IPS-20b (cell line): ENCODE data around the gene KEL.

Source experiments
- H3K27ac ChIP-seq: one replicate; pipeline ENCODE4 v1.5.1; 2013; ENCODE audit warnings: low read length
- H3K27me3 ChIP-seq: 2 replicates; pipeline ENCODE4 v1.6.1; 2013; ENCODE audit warnings: mild to moderate bottlenecking, low read length, inconsistent platforms; ENCODE audit not compliant: insufficient read depth
- H3K36me3 ChIP-seq: 2 replicates; pipeline ENCODE4 v1.6.1; 2013; ENCODE audit warnings: low read depth, mild to moderate bottlenecking, inconsistent platforms, low read length, moderate library complexity; ENCODE audit not compliant: insufficient read depth
- H3K4me1 ChIP-seq: 2 replicates; pipeline ENCODE4 v1.6.1; 2013; ENCODE audit warnings: mild to moderate bottlenecking, control low read depth, inconsistent platforms, low read length, moderate library complexity; ENCODE audit not compliant: insufficient read depth
- H3K4me3 ChIP-seq: 2 replicates; pipeline ENCODE4 v1.5.1; 2013; ENCODE audit warnings: mild to moderate bottlenecking, low read length, inconsistent platforms
- H3K9ac ChIP-seq: 2 replicates; pipeline ENCODE4 v1.6.1; 2013; ENCODE audit warnings: low read depth, mild to moderate bottlenecking, inconsistent platforms, low read length, moderate library complexity
- H3K9me3 ChIP-seq: 2 replicates; pipeline ENCODE4 v1.6.1; 2013; ENCODE audit warnings: mild to moderate bottlenecking, low read depth, low read length, inconsistent platforms; ENCODE audit not compliant: insufficient read depth

KEL gene

GRCh38 chr7:142908290-142908689, 53.9 kb downstream of the KEL start:
- H3K27ac ChIP-seq: no peak overlapping the region

GRCh38 chr7:142906643-142907042, 55.5 kb downstream of the KEL start:
- H3K27me3 ChIP-seq: no peaks in the 10 kb centered on the region
- no peaks in the 10 kb centered on the region for H3K36me3 ChIP-seq
- no peaks in the 10 kb centered on the region for H3K4me1 ChIP-seq
- no peak overlapping the region for H3K9ac ChIP-seq
- H3K9me3 ChIP-seq: peaks cover 33% of the 10 kb centered on the region
- H3K4me3 ChIP-seq: no peak overlapping the region
- H3K27ac ChIP-seq: no peak overlapping the region

More at GRCh38 chr7:142908290-142908689, 53.9 kb downstream of the KEL start:
- H3K9me3 ChIP-seq: peaks cover 33% of the 10 kb centered on the region
- H3K9ac ChIP-seq: no peak overlapping the region
- no peaks in the 10 kb centered on the region for H3K36me3 ChIP-seq
- H3K4me3 ChIP-seq: no peak overlapping the region
- H3K27me3 ChIP-seq: no peaks in the 10 kb centered on the region
- no peaks in the 10 kb centered on the region for H3K4me1 ChIP-seq

- Histone ChIP-seq H3K4me1 (no peaks in the 10 kb centered on the region), H3K9ac (no peak overlapping the region), H3K36me3 (no peaks in the 10 kb centered on the region), H3K9me3 (peaks cover 33% of the 10 kb centered on the region), H3K27me3 (no peaks in the 10 kb centered on the region), H3K4me3 (no peak overlapping the region), H3K27ac (no peak overlapping the region)
Observed at GRCh38 chr7:142905759-142906158, 56.4 kb downstream of the KEL start.

GRCh38 chr7:142904128-142904527, 58.0 kb downstream of the KEL start:
- Histone ChIP-seq H3K36me3 (no peaks in the 10 kb centered on the region), H3K27ac (no peak overlapping the region)

GRCh38 chr7:142901426-142902259, 60.5 kb downstream of the KEL start:
- Histone ChIP-seq H3K27ac (no peak overlapping the region), H3K27me3 (no peaks in the 10 kb centered on the region), H3K9me3 (peaks cover 28% of the 10 kb centered on the region), H3K9ac (no peak overlapping the region), H3K4me1 (0 out of 2 replicates have a peak, but pooled peaks cover 2% of the 10 kb centered on the region), H3K4me3 (no peak overlapping the region), H3K36me3 (no peaks in the 10 kb centered on the region)

More at GRCh38 chr7:142904128-142904527, 58.0 kb downstream of the KEL start:
- peaks cover 33% of the 10 kb centered on the region for H3K9me3 ChIP-seq
- H3K4me1 ChIP-seq: no peaks in the 10 kb centered on the region
- H3K4me3 ChIP-seq: no peak overlapping the region
- H3K9ac ChIP-seq: no peak overlapping the region
- no peaks in the 10 kb centered on the region for H3K27me3 ChIP-seq

- Histone ChIP-seq H3K27ac (no peak overlapping the region), H3K9me3 (peaks cover 12% of the 10 kb centered on the region), H3K36me3 (no peaks in the 10 kb centered on the region), H3K4me3 (no peak overlapping the region), H3K9ac (no peak overlapping the region), H3K27me3 (no peaks in the 10 kb centered on the region), H3K4me1 (0 out of 2 replicates have a peak, but pooled peaks cover 2% of the 10 kb centered on the region)
Observed at GRCh38 chr7:142899661-142900060, 62.5 kb downstream of the KEL start.

- H3K9me3 ChIP-seq: 0 out of 2 replicates have a peak, but pooled peaks cover under 1% of the 10 kb centered on the region
- no peak overlapping the region for H3K9ac ChIP-seq
- 0 out of 2 replicates have a peak, but pooled peaks cover 2% of the 10 kb centered on the region for H3K4me1 ChIP-seq
- H3K27me3 ChIP-seq: no peaks in the 10 kb centered on the region
- H3K4me3 ChIP-seq: no peak overlapping the region
- H3K36me3 ChIP-seq: no peaks in the 10 kb centered on the region
- no peak overlapping the region for H3K27ac ChIP-seq
Observed at GRCh38 chr7:142898377-142899170, 63.6 kb downstream of the KEL start.

- Histone ChIP-seq H3K27ac (no peak overlapping the region), H3K27me3 (no peaks in the 10 kb centered on the region), H3K4me1 (0 out of 2 replicates have a peak, but pooled peaks cover 2% of the 10 kb centered on the region), H3K9me3 (no peaks in the 10 kb centered on the region), H3K4me3 (no peak overlapping the region), H3K36me3 (no peaks in the 10 kb centered on the region), H3K9ac (no peak overlapping the region)
Observed at GRCh38 chr7:142897691-142898090, 64.5 kb downstream of the KEL start.

GRCh38 chr7:142896741-142897379, 65.3 kb downstream of the KEL start:
- Histone ChIP-seq H3K9ac (no peak overlapping the region), H3K27me3 (no peaks in the 10 kb centered on the region), H3K4me1 (0 out of 2 replicates have a peak, but pooled peaks cover 2% of the 10 kb centered on the region), H3K36me3 (no peaks in the 10 kb centered on the region), H3K4me3 (no peak overlapping the region), H3K27ac (no peak overlapping the region), H3K9me3 (no peaks in the 10 kb centered on the region)

- Histone ChIP-seq H3K36me3 (no peaks in the 10 kb centered on the region), H3K4me3 (no peak overlapping the region), H3K9me3 (no peaks in the 10 kb centered on the region), H3K4me1 (0 out of 2 replicates have a peak, but pooled peaks cover 2% of the 10 kb centered on the region), H3K27me3 (no peaks in the 10 kb centered on the region), H3K9ac (no peak overlapping the region), H3K27ac (no peak overlapping the region)
Observed at GRCh38 chr7:142896151-142896550, 66.0 kb downstream of the KEL start.

GRCh38 chr7:142894985-142895593, 67.1 kb downstream of the KEL start:
- Histone ChIP-seq H3K4me3 (no peak overlapping the region), H3K27me3 (no peaks in the 10 kb centered on the region), H3K9me3 (no peaks in the 10 kb centered on the region)

More at GRCh38 chr7:142894985-142895593, 67.1 kb downstream of the KEL start:
- Histone ChIP-seq H3K9ac (no peak overlapping the region), H3K27ac (no peak overlapping the region), H3K4me1 (0 out of 2 replicates have a peak, but pooled peaks cover 2% of the 10 kb centered on the region), H3K36me3 (no peaks in the 10 kb centered on the region)
